ENCODE data around the gene SPOCK3.
"Not testable (repeated sequence)": the region's sequence is repeated elsewhere in the genome, so short reads cannot be mapped to it uniquely, and the experiment has no call there.

SPOCK3 gene

GRCh38 chr4:166798126-166798525, 436.2 kb downstream of the SPOCK3 start:
- DNase-seq: no peak

GRCh38 chr4:166777760-166778159, 456.5 kb downstream of the SPOCK3 start:
- DNase-seq: no peak

GRCh38 chr4:166763018-166763417, 471.3 kb downstream of the SPOCK3 start:
- no peak for DNase-seq

- no peak for DNase-seq
Observed at GRCh38 chr4:166741742-166742141, 492.6 kb downstream of the SPOCK3 start.

- DNase-seq: not testable (repeated sequence)
Observed at GRCh38 chr4:166739215-166739614, 495.1 kb downstream of the SPOCK3 start.

- no peak for DNase-seq
Observed at GRCh38 chr4:166737430-166737829, 496.9 kb downstream of the SPOCK3 start.

- no peak for DNase-seq
Observed at GRCh38 chr4:166735553-166735952, 498.7 kb downstream of the SPOCK3 start.

GRCh38 chr4:166734797-166735196, 499.5 kb downstream of the SPOCK3 start:
- DNase-seq: no peak

GRCh38 chr4:166733686-166734085, 500.6 kb downstream of the SPOCK3 start:
- no peak for DNase-seq

GRCh38 chr4:166726832-166727231, 507.5 kb downstream of the SPOCK3 start:
- no peak for DNase-seq

- DNase-seq: no peak
Observed at GRCh38 chr4:166724369-166724768, 509.9 kb downstream of the SPOCK3 start.

GRCh38 chr4:166723532-166724140, 510.7 kb downstream of the SPOCK3 start:
- no peak for DNase-seq

GRCh38 chr4:166715748-166716713, 518.3 kb downstream of the SPOCK3 start:
- DNase-seq: not testable (repeated sequence)

- DNase-seq: no peak
Observed at GRCh38 chr4:166700592-166700991, 533.7 kb downstream of the SPOCK3 start.

- no peak for DNase-seq
Observed at GRCh38 chr4:166688835-166689234, 545.5 kb downstream of the SPOCK3 start.

GRCh38 chr4:166687828-166688227, 546.5 kb downstream of the SPOCK3 start:
- DNase-seq: no peak
